ENCODE measurements around the gene ITPR1.

The ITPR1 gene

GRCh38 chr3:4703054-4703480, 209.9 kb downstream of the ITPR1 start:
- TF ChIP-seq, protein P1, sequence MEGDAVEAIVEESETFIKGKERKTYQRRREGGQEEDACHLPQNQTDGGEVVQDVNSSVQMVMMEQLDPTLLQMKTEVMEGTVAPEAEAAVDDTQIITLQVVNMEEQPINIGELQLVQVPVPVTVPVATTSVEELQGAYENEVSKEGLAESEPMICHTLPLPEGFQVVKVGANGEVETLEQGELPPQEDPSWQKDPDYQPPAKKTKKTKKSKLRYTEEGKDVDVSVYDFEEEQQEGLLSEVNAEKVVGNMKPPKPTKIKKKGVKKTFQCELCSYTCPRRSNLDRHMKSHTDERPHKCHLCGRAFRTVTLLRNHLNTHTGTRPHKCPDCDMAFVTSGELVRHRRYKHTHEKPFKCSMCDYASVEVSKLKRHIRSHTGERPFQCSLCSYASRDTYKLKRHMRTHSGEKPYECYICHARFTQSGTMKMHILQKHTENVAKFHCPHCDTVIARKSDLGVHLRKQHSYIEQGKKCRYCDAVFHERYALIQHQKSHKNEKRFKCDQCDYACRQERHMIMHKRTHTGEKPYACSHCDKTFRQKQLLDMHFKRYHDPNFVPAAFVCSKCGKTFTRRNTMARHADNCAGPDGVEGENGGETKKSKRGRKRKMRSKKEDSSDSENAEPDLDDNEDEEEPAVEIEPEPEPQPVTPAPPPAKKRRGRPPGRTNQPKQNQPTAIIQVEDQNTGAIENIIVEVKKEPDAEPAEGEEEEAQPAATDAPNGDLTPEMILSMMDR (IDR thresholded peaks at IDR 0.05; ENCODE audit: extremely low read depth, missing control alignments), result no peak
- no peak for DNase-seq (ENCODE audit: low spot score)

DNA sequence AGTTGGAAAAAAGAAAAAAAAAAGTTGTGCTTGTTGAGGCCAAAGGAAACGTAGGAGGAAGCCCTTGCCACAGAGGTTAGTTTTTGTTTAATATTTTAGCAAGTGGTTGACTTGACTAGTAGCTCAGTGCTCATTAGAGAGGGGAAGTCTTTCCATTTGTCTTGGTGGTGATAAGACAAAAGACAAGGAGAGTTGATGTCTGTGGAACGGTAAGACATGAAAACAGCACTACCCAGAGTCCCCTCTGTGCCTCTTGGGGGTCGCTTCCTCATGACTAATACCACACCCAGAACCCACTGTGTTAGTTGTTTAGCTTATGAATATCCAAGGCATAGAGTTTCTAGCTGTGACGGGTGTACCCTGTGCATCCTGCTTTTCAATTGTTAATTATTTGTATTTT, 211.4 kb downstream of the ITPR1 start:
- DNase-seq (ENCODE audit: low spot score), result no peak
- TF ChIP-seq, protein P1 (IDR thresholded peaks at IDR 0.05; ENCODE audit: extremely low read depth, missing control alignments), result no peak

GRCh38 chr3:4707324-4707723, 214.2 kb downstream of the ITPR1 start:
- TF ChIP-seq, protein P1 (IDR thresholded peaks at IDR 0.05; ENCODE audit: extremely low read depth, missing control alignments), result no peak
- no peak for DNase-seq (ENCODE audit: low spot score)

DNA sequence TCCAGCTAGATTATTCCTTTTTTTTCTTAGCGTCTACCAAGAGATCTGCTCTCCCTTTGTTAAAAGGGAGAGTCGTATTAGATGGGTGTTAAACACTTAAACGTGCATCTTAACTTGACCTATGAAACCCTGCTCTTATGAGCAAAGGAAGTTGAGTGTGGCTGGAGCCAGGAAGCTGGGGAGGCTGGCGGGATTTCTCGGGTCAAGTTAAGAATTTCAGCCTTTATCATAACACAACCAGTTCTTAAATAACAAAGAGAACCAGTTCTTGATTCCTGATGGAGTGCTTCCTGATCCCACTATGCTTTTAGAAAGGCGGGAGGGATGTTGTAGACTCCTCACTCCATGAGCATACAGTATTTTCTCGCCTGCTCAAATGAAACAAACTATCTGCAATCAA, 215.1 kb downstream of the ITPR1 start:
- no peak for DNase-seq (ENCODE audit: low spot score)
- TF ChIP-seq, protein P1 (IDR thresholded peaks at IDR 0.05; ENCODE audit: extremely low read depth, missing control alignments), result no peak

DNA sequence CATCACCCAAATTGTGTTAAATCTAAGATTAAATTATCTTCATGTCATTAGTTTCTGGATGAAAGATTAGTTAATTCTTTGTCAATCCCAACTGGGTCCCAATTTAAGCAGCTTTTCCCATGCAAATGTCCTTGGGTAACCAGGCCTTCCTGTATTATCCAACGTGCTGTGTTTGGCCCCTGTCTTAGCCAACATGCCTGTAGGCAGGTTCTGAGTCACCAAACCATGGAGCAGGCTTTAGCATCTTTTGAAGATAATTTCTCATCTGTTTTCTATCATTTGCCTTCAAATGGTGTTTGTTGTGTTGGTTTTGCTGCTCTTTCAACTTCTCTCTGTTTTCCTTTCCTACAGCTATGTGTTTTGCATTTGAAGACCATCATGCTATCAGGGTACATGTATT, 216.2 kb downstream of the ITPR1 start:
- TF ChIP-seq, protein P1 (IDR thresholded peaks at IDR 0.05; ENCODE audit: extremely low read depth, missing control alignments), result no peak
- no peak for DNase-seq (ENCODE audit: low spot score)

GRCh38 chr3:4710191-4710590, 217.0 kb downstream of the ITPR1 start:
- TF ChIP-seq, protein P1 (IDR thresholded peaks at IDR 0.05; ENCODE audit: extremely low read depth, missing control alignments), result no peak
- DNase-seq (ENCODE audit: low spot score), result no peak

DNA sequence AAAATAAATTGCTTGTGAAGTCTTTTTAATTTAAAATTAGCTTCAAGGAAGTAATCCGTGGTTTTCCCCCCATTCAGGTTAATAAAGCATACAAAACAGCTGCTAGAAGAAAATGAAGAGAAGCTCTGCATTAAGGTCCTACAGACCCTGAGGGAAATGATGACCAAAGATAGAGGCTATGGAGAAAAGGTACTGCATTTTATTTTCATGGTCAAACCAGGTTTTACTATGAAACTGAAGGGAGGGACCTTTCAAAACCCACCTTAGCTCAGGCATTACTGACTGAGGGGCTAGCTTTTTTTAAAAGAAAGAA, 218.5 kb downstream of the ITPR1 start:
- DNase-seq (ENCODE audit: low spot score), result no peak
- TF ChIP-seq, protein P1 (IDR thresholded peaks at IDR 0.05; ENCODE audit: extremely low read depth, missing control alignments), result no peak

All from GM20000 (cell line).